Body of pancreas (tissue), 4 donors: ENCODE measurements around the gene ANKRD33B.

ENCODE experiments used
- CTCF ChIP-seq, 7 experiments: fragments of 450-650 bp in 4 of 7; fragments of 200-600 bp in 3 of 7; sonication (generic) in 3 of 7; IDR thresholded peaks; one replicate each; pipeline ENCODE4 v1.5.1; 2016 to 2019; ENCODE audit warnings: antibody characterized with exemption in 7 of 7
- POLR2A ChIP-seq, 3 donors: fragments of 450-650 bp; IDR thresholded peaks; one replicate each; pipeline ENCODE4 v1.6.1; 2016; ENCODE audit warnings: antibody characterized with exemption in 3 of 3, mild to moderate bottlenecking in 2 of 3

- TF ChIP-seq CTCF (IDR thresholded peaks at IDR 0.05), result no peak
- no peak for TF ChIP-seq POLR2A (IDR thresholded peaks at IDR 0.05)
Observed at GRCh38 chr5:10649666-10650380, 86.0 kb downstream of the ANKRD33B start.
